Activated CD4-positive, CD25-positive, alpha-beta regulatory T cell treated with anti-CD3 and anti-CD28 coated beads, Interleukin-2, amount 50 U/mL, for 72 hours (primary cell): ENCODE results near the gene OTOS.

Experiments used
- DNase-seq: peaks from one replicate; pipeline ENCODE4 v3.0.0; 2021

Gene OTOS

GRCh38 chr2:240111253-240111652, 29.2 kb downstream of the OTOS start:
- no peak for DNase-seq

- no peak for DNase-seq
Observed at GRCh38 chr2:240109386-240109785, 31.1 kb downstream of the OTOS start.

- no peak for DNase-seq
Observed at GRCh38 chr2:240107477-240107796, 33.0 kb downstream of the OTOS start.

- DNase-seq: no peak
Observed at GRCh38 chr2:240106765-240107476, 33.5 kb downstream of the OTOS start.

- DNase-seq: no peak
Observed at GRCh38 chr2:240105982-240106381, 34.5 kb downstream of the OTOS start.

GRCh38 chr2:240103136-240103535, 37.3 kb downstream of the OTOS start:
- no peak for DNase-seq

GRCh38 chr2:240098349-240098748, 42.1 kb downstream of the OTOS start:
- DNase-seq: no peak

GRCh38 chr2:240095556-240096523, 44.6 kb downstream of the OTOS start:
- no peak for DNase-seq

- no peak for DNase-seq
Observed at GRCh38 chr2:240089306-240089705, 51.2 kb downstream of the OTOS start.
